IMR-90 (cell line): ENCODE data around the gene CACNA1D. TPM values are rescaled to one million over a fixed set of nuclear protein-coding genes. Genes with fewer than 3 reads are reported as not detected.
"Not testable (repeated sequence)": the region's sequence is repeated elsewhere in the genome, so short reads cannot be mapped to it uniquely, and the experiment has no call there.

ENCODE experiments used
- ATAC-seq: fragments of 200-7000 bp; cut with Tn5 transposase; 2 replicates; pipeline ENCODE4 v1.9.1; 2020; ENCODE audit warnings: low read depth, mild to moderate bottlenecking, moderate library complexity
- BruUV-seq: library from RNA; stranded (reverse); fragments of 400-500 nt; replicated peaks from 2 replicates; lab custom pipeline; 2021; lab: Mats Ljungman, UMichigan
- CTCF ChIA-PET: fragments of 300-600 bp; formaldehyde crosslinking; extraction: SDS; loops from one replicate; lab custom pipeline; 2021; ENCODE audit warnings: antibody characterized with exemption; lab: Yijun Ruan, JAX
- POLR2A ChIA-PET: fragments of 300-600 bp; sonication (Branson Sonifier 250); formaldehyde crosslinking; loops from one replicate; lab custom pipeline; 2022; ENCODE audit warnings: antibody characterized with exemption; ENCODE audit not compliant: unreplicated experiment; lab: Charles Lee
- DNase-seq: peaks from one replicate; pipeline ENCODE4 v3.0.0; 2013
- H2AFZ ChIP-seq: replicated peaks from 2 replicates; pipeline ENCODE3; 2013; ENCODE audit warnings: low read length, mild to moderate bottlenecking; ENCODE audit not compliant: poor library complexity
- H2AK5ac ChIP-seq: 2 replicates; pipeline ENCODE4 v1.6.1; 2013; ENCODE audit warnings: low read depth, low read length, inconsistent platforms
- H2AK9ac ChIP-seq: replicated peaks from 2 replicates; pipeline ENCODE3; 2013; ENCODE audit warnings: mild to moderate bottlenecking, low read depth, low read length, moderate library complexity; ENCODE audit not compliant: poor library complexity
- H2BK120ac ChIP-seq: 2 replicates; pipeline ENCODE4 v1.6.1; 2013; ENCODE audit warnings: low read depth, low read length, inconsistent platforms
- H2BK15ac ChIP-seq: 3 replicates; pipeline ENCODE4 v1.6.1; 2013; ENCODE audit warnings: low read depth, low read length, inconsistent platforms
- H2BK20ac ChIP-seq: 2 replicates; pipeline ENCODE4 v1.6.1; 2013; ENCODE audit warnings: low read depth, mild to moderate bottlenecking, inconsistent platforms, low read length, moderate library complexity
- H2BK5ac ChIP-seq: 2 replicates; pipeline ENCODE4 v1.6.1; 2013; ENCODE audit warnings: mild to moderate bottlenecking, low read depth, low read length, inconsistent platforms; ENCODE audit not compliant: poor library complexity, severe bottlenecking
- H3K14ac ChIP-seq: replicated peaks from 2 replicates; pipeline ENCODE4 v1.6.1; 2013; ENCODE audit warnings: low read depth, low read length, inconsistent platforms
- H3K18ac ChIP-seq: 2 replicates; pipeline ENCODE4 v1.6.1; 2013; ENCODE audit warnings: low read depth, low read length, control low read depth
- H3K23ac ChIP-seq: 2 replicates; pipeline ENCODE4 v1.6.1; 2013; ENCODE audit warnings: low read depth, low read length, inconsistent platforms
- H3K27ac ChIP-seq: 2 replicates; pipeline ENCODE4 v1.5.1; 2013; ENCODE audit warnings: mild to moderate bottlenecking, control low read depth, low read length; ENCODE audit not compliant: insufficient read depth
- H3K27me3 ChIP-seq: 2 replicates; pipeline ENCODE4 v1.6.1; 2013; ENCODE audit warnings: low read length; ENCODE audit not compliant: control insufficient read depth, insufficient read depth
- H3K36me3 ChIP-seq: 2 replicates; pipeline ENCODE4 v1.6.1; 2013; ENCODE audit warnings: low read length, mixed read lengths; ENCODE audit not compliant: control insufficient read depth, insufficient read depth
- H3K4ac ChIP-seq: 2 replicates; pipeline ENCODE4 v1.6.1; 2013; ENCODE audit warnings: low read depth, low read length, inconsistent platforms
- H3K4me1 ChIP-seq: 2 replicates; pipeline ENCODE4 v1.6.1; 2013; ENCODE audit warnings: low read length, mixed read lengths; ENCODE audit not compliant: control insufficient read depth, insufficient read depth
- H3K4me2 ChIP-seq: 2 replicates; pipeline ENCODE4 v1.6.1; 2013; ENCODE audit warnings: low read depth, mild to moderate bottlenecking, control low read depth, low read length, moderate library complexity
- H3K4me3 ChIP-seq: 2 replicates; pipeline ENCODE4 v1.5.1; 2013; ENCODE audit warnings: low read depth, mild to moderate bottlenecking, control low read depth, low read length, moderate library complexity; ENCODE audit not compliant: insufficient read depth
- H3K56ac ChIP-seq: 2 replicates; pipeline ENCODE4 v1.6.1; 2013; ENCODE audit warnings: low read length, inconsistent platforms; ENCODE audit not compliant: insufficient read depth; ENCODE audit errors: extremely low read depth
- H3K79me1 ChIP-seq, 2 experiments: 2 replicates each; pipeline ENCODE4 v1.6.1; 2013; ENCODE audit warnings: low read length in 2 of 2, inconsistent platforms in 1 of 2, low read depth in 1 of 2
- H3K9ac ChIP-seq: 2 replicates; pipeline ENCODE4 v1.6.1; 2013; ENCODE audit warnings: low read depth, low read length, control low read depth
- H3K9me1 ChIP-seq: 2 replicates; pipeline ENCODE4 v1.6.1; 2013; ENCODE audit warnings: low read length, inconsistent platforms; ENCODE audit not compliant: insufficient read depth
- H3K9me3 ChIP-seq: 2 replicates; pipeline ENCODE4 v1.6.1; 2013; ENCODE audit warnings: low read length; ENCODE audit not compliant: control insufficient read depth, insufficient read depth
- H4K20me1 ChIP-seq: 2 replicates; pipeline ENCODE4 v1.6.1; 2013; ENCODE audit warnings: low read length, inconsistent platforms; ENCODE audit not compliant: insufficient read depth
- H4K5ac ChIP-seq: 2 replicates; pipeline ENCODE4 v1.6.1; 2013; ENCODE audit warnings: mild to moderate bottlenecking, low read depth, low read length, control low read depth
- H4K8ac ChIP-seq, 2 experiments: 2 replicates each; pipeline ENCODE4 v1.6.1; 2013; ENCODE audit warnings: low read depth in 2 of 2, low read length in 2 of 2, control low read depth in 1 of 2, inconsistent platforms in 1 of 2
- H4K91ac ChIP-seq: 2 replicates; pipeline ENCODE4 v1.6.1; 2013; ENCODE audit warnings: low read depth, low read length, inconsistent platforms; ENCODE audit not compliant: insufficient read depth
- MAFK ChIP-seq: IDR thresholded peaks from 2 replicates; pipeline ENCODE4 v1.6.1; 2012; ENCODE audit warnings: low read depth, low read length, improper control_type of control experiment
- NFE2L2 ChIP-seq: fragments of 150-350 bp; IDR thresholded peaks from 2 replicates; pipeline ENCODE4 v1.6.1; 2016; ENCODE audit warnings: low read depth, mild to moderate bottlenecking, low read length
- WGBS, 2 experiments: methylation state at CpG; one replicate each; pipeline versions ENCODE4 v1.1.5 to v1.1.7; 2013; ENCODE audit warnings: missing lambda C conversion rate in 2 of 2; ENCODE audit not compliant: insufficient read length in 1 of 2; ENCODE audit errors: extremely low coverage in 2 of 2; 5-methylcytosine and 5-hydroxymethylcytosine counted together
- dilution Hi-C: fragments of 300-500 bp; cut with HindIII; formaldehyde crosslinking; loops from one replicate; pipeline ENCODE4 v1.14.3; 2018; ENCODE audit warnings: low sequenced_read_pairs; ENCODE audit not compliant: unreplicated experiment
- in situ Hi-C: fragments of 300-500 bp; cut with MboI; formaldehyde crosslinking; loops from 3 replicates; pipeline ENCODE4 v1.14.3; 2019; ENCODE audit warnings: low sequenced_read_pairs, inconsistent platforms, mixed read lengths
- intact Hi-C: fragments of 100-400 bp; cut with micrococcal nuclease; formaldehyde crosslinking; loops from 2 replicates; pipeline ENCODE4 v1.10.0; 2022
- polyA plus RNA-seq, 3 experiments: library from polyadenylated mRNA; depleted of rRNA; stranded (reverse); fragments of >200 nt; gene quantifications; 2 replicates each; pipeline ENCODE4 v1.2.3, GENCODE V29; 2012; ENCODE audit warnings: low replicate concordance in 1 of 3
- total RNA-seq: library from RNA; depleted of rRNA; stranded (reverse); fragments of >200 nt; gene quantifications from 2 replicates; pipeline ENCODE4 v1.2.3, GENCODE V29; 2012

Gene CACNA1D
- total and polyA plus RNA-seq, 2 of the 4 experiments (the other 2 are of a cell fraction) = 0.07 TPM; not detected in 1

DNA sequence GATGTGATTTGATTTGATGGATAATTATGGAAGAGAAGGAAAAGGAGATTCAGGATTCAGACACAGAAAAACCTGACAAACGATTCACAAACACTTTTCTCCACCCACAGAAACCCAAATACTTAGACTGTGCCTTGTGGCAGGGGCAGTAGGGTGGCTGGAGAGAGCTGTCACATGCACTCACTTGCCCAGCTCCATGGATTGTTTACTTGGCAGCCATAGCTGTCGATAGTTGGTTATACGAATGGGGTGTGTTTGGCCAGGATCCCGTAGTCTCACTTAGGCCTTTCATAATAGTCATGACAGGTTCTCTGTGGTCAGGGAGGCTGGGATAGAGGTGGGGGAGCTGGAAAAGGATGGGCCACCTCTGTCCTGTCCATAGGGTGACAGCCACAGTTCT, 76.9 kb downstream of the CACNA1D start:
- Histone ChIP-seq H3K4me1 (no peaks in the 10 kb centered on the region), H2BK15ac (no peak overlapping the region), H3K36me3 (no peaks in the 10 kb centered on the region), H4K8ac (no peak overlapping the region), H2BK120ac (no peak overlapping the region), H3K9me3 (no peaks in the 10 kb centered on the region), H3K4ac (no peak overlapping the region), H2AK9ac (no peak overlapping the region), H2BK5ac (no peak overlapping the region), H3K79me1 (no peaks in the 10 kb centered on the region), H3K18ac (no peak overlapping the region), H4K5ac (no peak overlapping the region), H2AK5ac (no peak overlapping the region), H3K9me1 (no peaks in the 10 kb centered on the region; the same call in 1 of the 2 replicates), H2AFZ (no peak overlapping the region), H3K56ac (no peak overlapping the region), H4K20me1 (no peaks in the 10 kb centered on the region), H3K27me3 (no peaks in the 10 kb centered on the region; the same call in 1 of the 2 replicates), H2BK20ac (no peak overlapping the region), H3K14ac (no peak overlapping the region), H3K23ac (no peak overlapping the region), H3K27ac (no peak overlapping the region), H4K91ac (no peak overlapping the region), H3K4me2 (no peak overlapping the region), H3K9ac (no peak overlapping the region), H3K4me3 (no peak overlapping the region)
- ChIA-PET POLR2A (no interaction called here), CTCF (no interaction called here)
- no TSS peak for BruUV-seq
- TF ChIP-seq MAFK = no peak
- TF ChIP-seq NFE2L2 = no peak
- intact Hi-C loops = no loop called here
- ATAC-seq (no peak), DNase-seq (no peak)
- dilution Hi-C loops = no loop called here
- WGBS, 2 experiments = no CpG with 5 or more reads among the region's 4 CpGs
- in situ Hi-C loops = no loop called here

DNA sequence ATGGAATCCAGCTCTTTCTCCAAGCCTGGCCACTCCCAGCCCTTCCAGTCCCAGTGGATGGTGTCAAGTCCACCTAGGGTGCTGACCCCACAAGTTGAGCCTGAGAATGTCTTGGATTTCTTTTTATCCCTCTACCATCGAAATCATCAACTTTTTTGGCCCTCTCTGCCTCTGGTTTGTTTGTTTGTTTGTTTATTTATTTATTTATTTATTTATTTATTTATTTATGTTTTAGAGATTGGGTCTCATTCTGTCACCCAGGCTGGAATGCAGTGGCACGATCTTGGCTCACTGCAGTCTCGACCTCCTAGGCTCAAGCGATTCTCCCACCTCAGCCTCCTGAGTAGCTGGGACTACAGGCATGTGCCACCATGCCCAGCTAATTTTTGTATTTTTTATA, 77.8 kb downstream of the CACNA1D start:
- intact Hi-C loops, H3K36me3 ChIP-seq, H3K79me1 ChIP-seq, H3K9ac ChIP-seq, H3K4ac ChIP-seq, H3K27me3 ChIP-seq, H2BK120ac ChIP-seq, H2AK9ac ChIP-seq, H3K9me3 ChIP-seq, H2BK15ac ChIP-seq, BruUV-seq, in situ Hi-C loops, H4K8ac ChIP-seq, H2AK5ac ChIP-seq, H4K5ac ChIP-seq, dilution Hi-C loops, H3K4me2 ChIP-seq, H3K14ac ChIP-seq, H3K18ac ChIP-seq, H2AFZ ChIP-seq, H4K91ac ChIP-seq, H3K4me3 ChIP-seq, POLR2A ChIA-PET, DNase-seq, H3K4me1 ChIP-seq, H3K9me1 ChIP-seq, CTCF ChIA-PET, H2BK5ac ChIP-seq, H4K20me1 ChIP-seq, H2BK20ac ChIP-seq, H3K56ac ChIP-seq, H3K23ac ChIP-seq, H3K27ac ChIP-seq, ATAC-seq: not testable (repeated sequence)
- 90% methylated on average over 2 of the region's 4 CpGs; no CpG with 5 or more reads in 1 of the 2 experiments for WGBS, 2 experiments
